HEK293T (cell line): ENCODE data around the gene CC2D2B.

ENCODE experiments used
- ARNT ChIP-seq: fragments of 450-650 bp; IDR thresholded peaks from 2 replicates; pipeline ENCODE4 v1.6.1; 2017; ENCODE audit warnings: mild to moderate bottlenecking
- BHLHE40 ChIP-seq: fragments of 450-650 bp; IDR thresholded peaks from 2 replicates; pipeline ENCODE4 v1.6.1; 2016; ENCODE audit warnings: mild to moderate bottlenecking, moderate library complexity, borderline replicate concordance
- ELF4 ChIP-seq: fragments of 450-650 bp; IDR thresholded peaks from 2 replicates; pipeline ENCODE4 v1.6.1; 2017; ENCODE audit warnings: antibody characterized with exemption
- FOXK2 ChIP-seq: fragments of 450-650 bp; IDR thresholded peaks from 2 replicates; pipeline ENCODE4 v1.6.1; 2016; ENCODE audit warnings: mild to moderate bottlenecking
- FOXM1 ChIP-seq: fragments of 450-650 bp; IDR thresholded peaks from 2 replicates; pipeline ENCODE4 v1.6.1; 2017; ENCODE audit warnings: mild to moderate bottlenecking, borderline replicate concordance
- LEF1 ChIP-seq: fragments of 450-650 bp; IDR thresholded peaks from 2 replicates; pipeline ENCODE4 v1.6.1; 2017; ENCODE audit warnings: mild to moderate bottlenecking, borderline replicate concordance
- PKNOX1 ChIP-seq: fragments of 450-650 bp; IDR thresholded peaks from 2 replicates; pipeline ENCODE4 v1.6.1; 2016

- no peak for TF ChIP-seq ARNT
- TF ChIP-seq ELF4: no peak
- no peak for TF ChIP-seq FOXK2
- TF ChIP-seq PKNOX1: no peak
- TF ChIP-seq BHLHE40: no peak
- no peak for TF ChIP-seq FOXM1
- TF ChIP-seq LEF1: no peak
Measured at GRCh38 chr10:95976362-95977229, 68.8 kb downstream of the CC2D2B start.
